ENCODE data around the gene ZNF668. TPM values are rescaled to one million over a fixed set of nuclear protein-coding genes. Genes with fewer than 3 reads are reported as not detected.

ZNF668 gene
- polyA plus RNA-seq, 2 of the 4 experiments (the other 2 are of a cell fraction), result 4.7 to 10.7 TPM

DNA sequence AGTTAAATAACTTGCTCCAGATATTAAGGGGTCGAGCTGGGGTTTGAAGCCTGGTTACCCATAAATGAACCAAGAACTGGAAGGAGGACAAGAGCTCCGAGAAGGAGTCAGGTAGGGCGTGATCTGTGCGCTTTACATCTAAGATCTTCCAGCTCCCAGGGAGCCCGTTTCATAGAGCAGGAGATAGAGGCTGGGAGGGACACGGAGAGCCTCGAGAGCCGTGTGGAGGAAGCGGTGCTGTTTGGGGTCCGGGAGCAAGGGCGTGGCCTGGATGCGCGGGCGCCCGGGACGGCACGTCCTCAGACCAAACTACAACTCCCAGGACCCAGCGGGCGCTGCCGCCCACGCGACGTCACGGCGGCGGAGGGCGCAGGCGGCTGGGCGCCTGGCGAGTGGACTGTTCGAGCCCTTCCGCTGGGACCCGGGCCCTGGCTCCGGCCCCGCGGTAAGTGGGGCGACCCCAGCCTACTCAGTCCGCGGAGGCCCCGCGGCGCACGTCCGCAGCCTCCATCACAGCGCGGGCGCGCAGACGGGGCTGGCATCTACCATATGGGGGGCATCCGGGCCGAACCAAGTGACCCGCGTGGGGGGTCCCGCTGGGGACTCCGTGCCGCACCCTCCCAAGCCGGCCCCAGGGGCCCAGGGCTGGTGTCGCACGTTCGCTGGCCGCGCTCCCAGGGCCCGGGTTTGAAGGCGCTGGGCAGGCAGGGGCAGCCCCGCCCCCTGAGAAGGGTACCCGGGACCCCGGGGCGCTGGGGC lies 34.2 kb upstream of the ZNF668 start, which contains the start of gene BCKDK (continued):
- TF ChIP-seq PHF8 (IDR thresholded peaks at IDR 0.05; ENCODE audit: borderline replicate concordance, low read depth) (peak; percentile 46; the same call in 1 of the 2 replicates), JUN (IDR thresholded peaks at IDR 0.05) (peak; percentile 37 to 57; a peak in 3 of 5 replicates), EP300 (IDR thresholded peaks at IDR 0.05) (0 out of 5 replicates have a peak, but pooled peaks of 1 of the 2 experiments have one; percentile 12)
- TF ChIP-seq, protein P1, sequence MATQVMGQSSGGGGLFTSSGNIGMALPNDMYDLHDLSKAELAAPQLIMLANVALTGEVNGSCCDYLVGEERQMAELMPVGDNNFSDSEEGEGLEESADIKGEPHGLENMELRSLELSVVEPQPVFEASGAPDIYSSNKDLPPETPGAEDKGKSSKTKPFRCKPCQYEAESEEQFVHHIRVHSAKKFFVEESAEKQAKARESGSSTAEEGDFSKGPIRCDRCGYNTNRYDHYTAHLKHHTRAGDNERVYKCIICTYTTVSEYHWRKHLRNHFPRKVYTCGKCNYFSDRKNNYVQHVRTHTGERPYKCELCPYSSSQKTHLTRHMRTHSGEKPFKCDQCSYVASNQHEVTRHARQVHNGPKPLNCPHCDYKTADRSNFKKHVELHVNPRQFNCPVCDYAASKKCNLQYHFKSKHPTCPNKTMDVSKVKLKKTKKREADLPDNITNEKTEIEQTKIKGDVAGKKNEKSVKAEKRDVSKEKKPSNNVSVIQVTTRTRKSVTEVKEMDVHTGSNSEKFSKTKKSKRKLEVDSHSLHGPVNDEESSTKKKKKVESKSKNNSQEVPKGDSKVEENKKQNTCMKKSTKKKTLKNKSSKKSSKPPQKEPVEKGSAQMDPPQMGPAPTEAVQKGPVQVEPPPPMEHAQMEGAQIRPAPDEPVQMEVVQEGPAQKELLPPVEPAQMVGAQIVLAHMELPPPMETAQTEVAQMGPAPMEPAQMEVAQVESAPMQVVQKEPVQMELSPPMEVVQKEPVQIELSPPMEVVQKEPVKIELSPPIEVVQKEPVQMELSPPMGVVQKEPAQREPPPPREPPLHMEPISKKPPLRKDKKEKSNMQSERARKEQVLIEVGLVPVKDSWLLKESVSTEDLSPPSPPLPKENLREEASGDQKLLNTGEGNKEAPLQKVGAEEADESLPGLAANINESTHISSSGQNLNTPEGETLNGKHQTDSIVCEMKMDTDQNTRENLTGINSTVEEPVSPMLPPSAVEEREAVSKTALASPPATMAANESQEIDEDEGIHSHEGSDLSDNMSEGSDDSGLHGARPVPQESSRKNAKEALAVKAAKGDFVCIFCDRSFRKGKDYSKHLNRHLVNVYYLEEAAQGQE (IDR thresholded peaks at IDR 0.05), result no peak

DNA sequence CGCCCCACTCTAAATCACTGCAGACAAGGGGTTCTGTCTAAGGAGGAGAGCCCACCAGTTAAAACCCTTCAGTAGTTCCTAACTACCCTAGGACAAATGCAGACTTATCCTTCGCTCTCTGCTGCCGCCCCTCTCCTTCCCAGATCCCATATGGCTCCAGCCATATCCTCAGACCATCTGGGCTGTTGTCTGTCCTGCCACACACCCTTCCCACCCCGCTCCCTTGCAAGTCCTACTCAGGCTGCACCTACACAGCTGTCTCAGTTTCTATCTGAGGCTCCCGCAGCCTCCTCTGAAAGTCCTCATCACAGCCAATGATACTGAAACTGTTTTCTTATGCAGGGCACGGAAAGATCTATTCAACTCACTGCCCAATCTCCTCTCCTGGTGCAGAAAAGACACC lies 33.4 kb upstream of the ZNF668 start:
- peak in 1 of 2 experiments; percentile 5; a peak in 3 of 6 replicates for ATAC-seq
- Histone ChIP-seq H3K4me2 (peak overlapping the region; percentile 84), H3K4me1 (peaks cover 15% of the 10 kb centered on the region), H3K4me3 (no peak overlapping the region; the same call in 1 of the 3 replicates), H3K27ac (peak overlapping the region; percentile 97 to 99), H3K9me3 (no peaks in the 10 kb centered on the region)
- DNase-seq (ENCODE audit: low read depth in 1 of 2, low spot score in 1 of 2), result no peak
- POLR2A ChIA-PET, result interaction anchor here (1.3 kb wide), 1 partner anchor 10 kb away, joined by 4 read pairs; the partner anchor contains the start of gene KAT8
- TF ChIP-seq RARB (CRISPR knock-in tag; IDR thresholded peaks at IDR 0.05) (no peak), NFE2L2 (conservative IDR thresholded peaks at IDR 0.05; ENCODE audit: low read length) (no peak), CBX8 (IDR thresholded peaks at IDR 0.05) (no peak), RNF2 (IDR thresholded peaks at IDR 0.05; ENCODE audit: borderline replicate concordance, low read depth) (no peak)
- WGBS (ENCODE audit: missing lambda C conversion rate), result 75% methylated on average over 6 of the region's 6 CpGs
- CTCF ChIA-PET, result interaction anchor here (1.4 to 1.6 kb wide), 2 partner anchors 34 to 35 kb away, joined by 3 to 9 read pairs; partner anchors contain the start of genes ZNF646 and ZNF668
- no peak for FAIRE-seq

DNA sequence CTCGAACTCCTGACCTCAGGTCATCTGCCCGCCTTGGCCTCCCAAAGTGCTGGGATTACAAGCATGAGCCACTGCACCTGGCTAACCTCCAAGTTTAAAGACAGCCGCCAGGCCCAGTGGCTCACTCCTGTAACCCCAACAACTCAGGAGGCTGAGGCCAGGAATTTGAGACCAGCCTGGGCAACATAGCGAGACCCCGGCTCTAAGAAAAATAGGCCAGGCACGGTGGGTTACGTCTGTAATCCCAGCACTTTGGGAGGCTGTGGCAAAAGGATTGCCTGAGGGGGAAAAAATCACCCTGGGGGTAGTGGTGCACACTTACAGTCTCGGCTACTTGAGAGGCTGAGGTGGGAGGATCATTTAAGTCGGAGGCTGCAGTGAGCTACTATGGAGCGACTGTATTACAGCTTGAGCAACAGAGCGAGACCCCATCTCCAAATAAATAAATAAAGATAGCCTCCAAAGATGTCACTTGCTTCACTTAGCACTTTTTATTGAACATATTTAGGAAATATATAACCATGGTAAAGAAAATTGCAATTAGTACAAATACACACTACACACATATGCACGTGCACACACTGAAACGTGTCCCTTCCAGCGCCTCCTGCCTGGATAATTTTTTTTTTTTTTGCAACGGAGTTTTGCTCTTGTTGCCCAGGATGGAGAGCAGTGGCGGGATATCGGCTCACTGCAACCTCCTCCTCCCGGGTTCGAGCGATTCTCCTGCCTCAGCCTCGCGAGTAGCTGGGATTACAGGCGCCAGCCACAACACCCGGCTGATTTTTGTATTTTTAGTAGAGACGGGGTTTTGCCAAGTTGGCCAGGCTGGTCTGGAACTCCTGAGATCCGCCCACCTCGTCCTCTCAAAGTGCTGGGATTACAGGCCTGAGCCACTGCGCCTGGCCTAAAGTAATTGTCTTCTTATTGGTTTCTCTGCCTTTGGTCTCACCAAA lies 32.7 kb upstream of the ZNF668 start:
- TF ChIP-seq ZFP36 (IDR thresholded peaks at IDR 0.05; ENCODE audit: borderline replicate concordance, partially characterized antibody) (no peak), EHF (CRISPR knock-in tag; IDR thresholded peaks at IDR 0.05) (no peak), CEBPB (IDR thresholded peaks at IDR 0.05) (no peak), NFE2L2 (conservative IDR thresholded peaks at IDR 0.05; ENCODE audit: low read length) (no peak), HOXA7 (CRISPR knock-in tag; IDR thresholded peaks at IDR 0.05) (no peak), CBX8 (IDR thresholded peaks at IDR 0.05) (no peak), RARB (CRISPR knock-in tag; IDR thresholded peaks at IDR 0.05) (no peak), TP53 (CRISPR knock-in tag; IDR thresholded peaks at IDR 0.05) (no peak), NR3C1 (IDR thresholded peaks at IDR 0.05) (no peak), GATA3 (IDR thresholded peaks at IDR 0.05; ENCODE audit: borderline replicate concordance) (no peak), RFX5 (IDR thresholded peaks at IDR 0.05) (no peak), ZC3H11A (IDR thresholded peaks at IDR 0.05) (no peak), NPAS2 (CRISPR knock-in tag; IDR thresholded peaks at IDR 0.05; ENCODE audit: borderline replicate concordance) (no peak)
- TF ChIP-seq, protein P1 (IDR thresholded peaks at IDR 0.05), result no peak
- TF ChIP-seq, protein P2, sequence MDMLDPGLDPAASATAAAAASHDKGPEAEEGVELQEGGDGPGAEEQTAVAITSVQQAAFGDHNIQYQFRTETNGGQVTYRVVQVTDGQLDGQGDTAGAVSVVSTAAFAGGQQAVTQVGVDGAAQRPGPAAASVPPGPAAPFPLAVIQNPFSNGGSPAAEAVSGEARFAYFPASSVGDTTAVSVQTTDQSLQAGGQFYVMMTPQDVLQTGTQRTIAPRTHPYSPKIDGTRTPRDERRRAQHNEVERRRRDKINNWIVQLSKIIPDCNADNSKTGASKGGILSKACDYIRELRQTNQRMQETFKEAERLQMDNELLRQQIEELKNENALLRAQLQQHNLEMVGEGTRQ (IDR thresholded peaks at IDR 0.05), result no peak
- H3K9me3 ChIP-seq, result no peaks in the 10 kb centered on the region
- H3K4me3 ChIP-seq, result no peak overlapping the region
- POLR2A ChIA-PET, result interaction anchor here (1.3 kb wide), 1 partner anchor 11 kb away, joined by 4 read pairs; the partner anchor contains the start of gene KAT8
- peak overlapping the region in 1 of 2 experiments; percentile 91; a peak in 1 of 6 replicates for H3K27ac ChIP-seq
- no peak overlapping the region for H3K4me2 ChIP-seq
- CTCF ChIA-PET, result interaction anchor here (0.7 to 1.6 kb wide), 3 partner anchors 11 to 36 kb away, joined by 3 to 9 read pairs (median 4); partner anchors contain the start of genes ZNF646 and ZNF668
- DNase-seq (ENCODE audit: low read depth in 1 of 2, low spot score in 1 of 2) (no peak), ATAC-seq (no peak), FAIRE-seq (no peak)
- 93% methylated on average over 28 of the region's 28 CpGs for WGBS (ENCODE audit: missing lambda C conversion rate)
- peaks cover 15% of the 10 kb centered on the region for H3K4me1 ChIP-seq
